Thyroid gland (tissue), 4 donors: ENCODE results near the gene WDFY4.

ENCODE experiments used
- CTCF ChIP-seq, 6 experiments: fragments of 200-600 bp in 3 of 6; fragments of 450-650 bp in 3 of 6; sonication (generic) in 3 of 6; IDR thresholded peaks; one replicate each; pipeline ENCODE4 v1.5.1; 2016 to 2019; ENCODE audit warnings: antibody characterized with exemption in 6 of 6, mild to moderate bottlenecking in 2 of 6, inconsistent platforms in 1 of 6, moderate library complexity in 1 of 6
- POLR2A ChIP-seq, 2 donors: fragments of 450-650 bp; IDR thresholded peaks; one replicate each; pipeline ENCODE4 v1.6.1; 2017; ENCODE audit warnings: antibody characterized with exemption in 2 of 2, mild to moderate bottlenecking in 2 of 2, moderate library complexity in 1 of 2

GRCh38 chr10:48661441-48661840 is 23.2 kb upstream of the WDFY4 start:
- TF ChIP-seq CTCF (IDR thresholded peaks at IDR 0.05) (no peak), POLR2A (IDR thresholded peaks at IDR 0.05) (no peak)
